WTC11 (cell line): ENCODE results near the gene IL16. TPM values are rescaled to one million over a fixed set of nuclear protein-coding genes. Genes with fewer than 3 reads are reported as not detected.

Experiments
- ATAC-seq: fragments of 200-7000 bp; cut with Tn5 transposase; 2 replicates; pipeline ENCODE4 v1.10.0; 2021; ENCODE audit warnings: mild to moderate bottlenecking, moderate library complexity
- CTCF ChIA-PET: fragments of 300-600 bp; sonication (Branson Sonifier 250); formaldehyde crosslinking; loops from one replicate; lab custom pipeline; 2021; ENCODE audit warnings: antibody characterized with exemption; lab: Charles Lee
- POLR2A ChIA-PET: fragments of 350-600 bp; sonication (Branson Sonifier 250); formaldehyde crosslinking; loops from one replicate; lab custom pipeline; 2021; ENCODE audit warnings: antibody characterized with exemption; lab: Charles Lee
- DNase-seq: peaks from one replicate; pipeline ENCODE4 v3.0.0; 2021; ENCODE audit warnings: low spot score
- H3K27ac Mint-ChIP-seq: 2 replicates; pipeline ENCODE4 v1.8.0; 2021; ENCODE audit warnings: mixed read lengths
- H3K27me3 Mint-ChIP-seq: 2 replicates; pipeline ENCODE4 v1.8.0; 2021; ENCODE audit warnings: low read depth, mild to moderate bottlenecking, moderate library complexity, mixed read lengths
- H3K36me3 Mint-ChIP-seq: 2 replicates; pipeline ENCODE4 v1.8.0; 2021; ENCODE audit warnings: mixed read lengths
- H3K4me1 Mint-ChIP-seq: 2 replicates; pipeline ENCODE4 v1.8.0; 2022; ENCODE audit warnings: mixed read lengths
- H3K4me3 Mint-ChIP-seq: 2 replicates; pipeline ENCODE4 v1.8.0; 2021; ENCODE audit warnings: mild to moderate bottlenecking, moderate library complexity, mixed read lengths
- H3K9me3 Mint-ChIP-seq: 2 replicates; pipeline ENCODE4 v1.8.0; 2021; ENCODE audit warnings: mixed read lengths
- CREM ChIP-seq: sonication (generic); formaldehyde crosslinking; IDR thresholded peaks from 2 replicates; pipeline ENCODE4 v1.8.1; 2022; ENCODE audit warnings: mild to moderate bottlenecking, missing genetic modification reagents, moderate library complexity
- EMX1 ChIP-seq: fragments of 250-450 bp; sonication (Bioruptor Pico); IDR thresholded peaks from 2 replicates; pipeline ENCODE4 v1.8.0; 2021; ENCODE audit warnings: mild to moderate bottlenecking
- GTF2I ChIP-seq: fragments of 250-450 bp; sonication (Bioruptor Pico); conservative IDR thresholded peaks from 2 replicates; pipeline ENCODE4 v1.4.0; 2021; ENCODE audit warnings: mild to moderate bottlenecking
- HMGA2 ChIP-seq: fragments of 250-450 bp; sonication (Bioruptor Pico); IDR thresholded peaks from 2 replicates; pipeline ENCODE4 v1.4.0; 2021; ENCODE audit warnings: mild to moderate bottlenecking, moderate library complexity
- MXD4 ChIP-seq: fragments of 250-450 bp; sonication (Bioruptor Pico); IDR thresholded peaks from 2 replicates; pipeline ENCODE4 v1.8.0; 2021; ENCODE audit warnings: mild to moderate bottlenecking, moderate library complexity, borderline replicate concordance
- NFATC4 ChIP-seq: fragments of 250-450 bp; sonication (Bioruptor Pico); IDR thresholded peaks from 2 replicates; pipeline ENCODE4 v1.9.0; 2021; ENCODE audit warnings: mild to moderate bottlenecking
- NR2C2 ChIP-seq: sonication (generic); formaldehyde crosslinking; IDR thresholded peaks from 2 replicates; pipeline ENCODE4 v1.8.0; 2022; ENCODE audit warnings: mild to moderate bottlenecking, missing genetic modification reagents
- PRRX2 ChIP-seq: fragments of 250-450 bp; sonication (Bioruptor Pico); IDR thresholded peaks from 2 replicates; pipeline ENCODE4 v1.8.0; 2021; ENCODE audit warnings: mild to moderate bottlenecking
- RORB ChIP-seq: fragments of 250-450 bp; sonication (Bioruptor Pico); IDR thresholded peaks from 2 replicates; pipeline ENCODE4 v1.9.0; 2021; ENCODE audit warnings: mild to moderate bottlenecking
- SMAD3 ChIP-seq: sonication (generic); formaldehyde crosslinking; IDR thresholded peaks from 2 replicates; pipeline ENCODE4 v1.8.0; 2022; ENCODE audit warnings: missing genetic modification reagents, mild to moderate bottlenecking, borderline replicate concordance
- SMAD4 ChIP-seq: sonication (generic); formaldehyde crosslinking; IDR thresholded peaks from 2 replicates; pipeline ENCODE4 v1.8.0; 2022; ENCODE audit warnings: mild to moderate bottlenecking, missing genetic modification reagents
- ZNF121 ChIP-seq: sonication (generic); formaldehyde crosslinking; IDR thresholded peaks from 2 replicates; pipeline ENCODE4 v1.8.0; 2023; ENCODE audit warnings: missing genetic modification reagents
- ZNF138 ChIP-seq: sonication (generic); formaldehyde crosslinking; conservative IDR thresholded peaks from 2 replicates; pipeline ENCODE4 v1.8.1; 2022; ENCODE audit warnings: mild to moderate bottlenecking, moderate library complexity, missing genetic modification reagents
- ZNF219 ChIP-seq: sonication (generic); formaldehyde crosslinking; IDR thresholded peaks from 2 replicates; pipeline ENCODE4 v1.8.0; 2023; ENCODE audit warnings: missing genetic modification reagents, mild to moderate bottlenecking, borderline replicate concordance
- ZNF263 ChIP-seq: sonication (generic); formaldehyde crosslinking; IDR thresholded peaks from 2 replicates; pipeline ENCODE4 v1.8.1; 2022; ENCODE audit warnings: low read depth, mild to moderate bottlenecking, moderate library complexity, missing genetic modification reagents
- total RNA-seq: library from RNA; stranded (reverse); gene quantifications from 3 replicates; pipeline ENCODE4 v1.2.3, GENCODE V29; 2021
- TF ChIP-seq, protein P1 (sequence below): fragments of 250-450 bp; sonication (Bioruptor Pico); conservative IDR thresholded peaks from 2 replicates; pipeline ENCODE4 v1.9.0; 2021; ENCODE audit warnings: mild to moderate bottlenecking
- TF ChIP-seq, protein P2 (sequence below): sonication (generic); formaldehyde crosslinking; IDR thresholded peaks from 2 replicates; pipeline ENCODE4 v1.8.0; 2022; ENCODE audit warnings: mild to moderate bottlenecking, missing genetic modification reagents
- TF ChIP-seq, protein P3 (sequence below): sonication (generic); formaldehyde crosslinking; IDR thresholded peaks from 2 replicates; pipeline ENCODE4 v1.8.1; 2023; ENCODE audit warnings: mild to moderate bottlenecking, missing genetic modification reagents, moderate library complexity
- TF ChIP-seq, protein P4 (sequence below): sonication (generic); formaldehyde crosslinking; IDR thresholded peaks from 2 replicates; pipeline ENCODE4 v1.8.1; 2022; ENCODE audit warnings: low read depth, mild to moderate bottlenecking, moderate library complexity, missing genetic modification reagents, borderline replicate concordance
- TF ChIP-seq, protein P5 (sequence below): sonication (generic); formaldehyde crosslinking; IDR thresholded peaks from 2 replicates; pipeline ENCODE4 v1.8.0; 2022; ENCODE audit warnings: missing genetic modification reagents
- TF ChIP-seq, protein P6 (sequence below): sonication (generic); formaldehyde crosslinking; IDR thresholded peaks from 2 replicates; pipeline ENCODE4 v1.8.0; 2022; ENCODE audit warnings: mild to moderate bottlenecking, missing genetic modification reagents
- TF ChIP-seq, protein P7 (sequence below): sonication (generic); formaldehyde crosslinking; IDR thresholded peaks from 2 replicates; pipeline ENCODE4 v1.8.0; 2022; ENCODE audit warnings: mild to moderate bottlenecking, missing genetic modification reagents
- TF ChIP-seq, protein P8 (sequence below): fragments of 250-450 bp; sonication (Bioruptor Pico); IDR thresholded peaks from 2 replicates; pipeline ENCODE4 v2.1.2; 2022; ENCODE audit warnings: mild to moderate bottlenecking, moderate library complexity

IL16 gene
- total RNA-seq, 1 experiment from 2014 or later, result 0.61 TPM

DNA sequence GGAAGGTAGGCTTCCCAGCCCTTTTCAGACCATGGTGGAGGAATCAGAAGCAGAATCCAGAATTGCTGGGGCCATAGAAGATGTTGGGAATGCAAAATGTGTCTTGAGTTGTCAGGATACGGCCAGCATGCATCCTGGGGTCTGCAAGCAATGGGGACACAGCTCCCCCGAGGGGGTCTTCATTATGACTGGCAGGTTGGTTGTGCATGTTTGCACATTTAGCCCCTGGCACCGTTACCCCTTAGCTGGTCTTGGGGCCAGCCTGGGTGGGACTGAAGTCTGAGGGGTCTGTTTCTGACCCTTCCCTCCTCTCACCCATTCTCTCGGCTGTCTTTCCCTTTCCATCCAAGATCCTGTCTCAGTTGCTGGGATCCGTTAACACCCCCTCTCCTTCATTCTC lies 76.5 kb downstream of the IL16 start (continued):
- TF ChIP-seq, protein P1, sequence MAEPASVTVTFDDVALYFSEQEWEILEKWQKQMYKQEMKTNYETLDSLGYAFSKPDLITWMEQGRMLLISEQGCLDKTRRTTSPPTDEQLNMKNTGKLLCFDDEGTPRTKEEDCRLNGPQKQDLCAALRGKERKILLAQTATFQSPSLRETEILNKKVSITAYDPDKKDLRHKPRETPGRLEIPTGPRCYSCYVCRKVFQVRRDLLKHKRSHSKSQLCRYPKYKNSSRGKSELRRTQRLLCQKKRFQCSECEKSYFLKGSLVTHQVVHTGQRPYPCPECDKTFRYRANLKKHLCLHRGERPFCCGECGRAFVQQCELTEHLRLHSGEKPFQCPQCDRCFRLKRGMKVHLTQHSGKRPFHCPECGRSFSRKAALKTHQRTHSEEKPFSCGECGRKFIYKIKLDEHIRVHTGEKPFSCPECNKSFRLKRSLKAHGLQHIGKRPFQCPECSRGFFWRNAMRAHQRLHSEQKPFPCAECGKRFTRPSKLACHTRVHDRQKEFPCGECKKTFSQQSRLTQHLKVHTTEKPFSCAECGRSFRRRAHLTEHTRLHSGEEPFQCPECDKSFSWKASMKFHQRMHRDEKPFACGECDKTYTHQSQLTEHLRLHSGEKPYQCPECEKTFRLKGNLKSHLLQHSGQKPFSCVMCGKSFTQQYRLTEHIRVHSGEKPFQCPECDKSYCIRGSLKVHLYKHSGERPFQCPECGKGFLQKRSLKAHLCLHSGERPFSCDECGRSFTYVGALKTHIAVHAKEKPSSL (CRISPR knock-in tag), result no peak
- TF ChIP-seq, protein P2, sequence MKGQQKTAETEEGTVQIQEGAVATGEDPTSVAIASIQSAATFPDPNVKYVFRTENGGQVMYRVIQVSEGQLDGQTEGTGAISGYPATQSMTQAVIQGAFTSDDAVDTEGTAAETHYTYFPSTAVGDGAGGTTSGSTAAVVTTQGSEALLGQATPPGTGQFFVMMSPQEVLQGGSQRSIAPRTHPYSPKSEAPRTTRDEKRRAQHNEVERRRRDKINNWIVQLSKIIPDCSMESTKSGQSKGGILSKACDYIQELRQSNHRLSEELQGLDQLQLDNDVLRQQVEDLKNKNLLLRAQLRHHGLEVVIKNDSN (CRISPR knock-in tag), result no peak
- TF ChIP-seq EMX1 (CRISPR knock-in tag), result no peak
- TF ChIP-seq, protein P3, sequence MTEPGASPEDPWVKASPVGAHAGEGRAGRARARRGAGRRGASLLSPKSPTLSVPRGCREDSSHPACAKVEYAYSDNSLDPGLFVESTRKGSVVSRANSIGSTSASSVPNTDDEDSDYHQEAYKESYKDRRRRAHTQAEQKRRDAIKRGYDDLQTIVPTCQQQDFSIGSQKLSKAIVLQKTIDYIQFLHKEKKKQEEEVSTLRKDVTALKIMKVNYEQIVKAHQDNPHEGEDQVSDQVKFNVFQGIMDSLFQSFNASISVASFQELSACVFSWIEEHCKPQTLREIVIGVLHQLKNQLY (CRISPR knock-in tag), result no peak
- TF ChIP-seq, protein P4, sequence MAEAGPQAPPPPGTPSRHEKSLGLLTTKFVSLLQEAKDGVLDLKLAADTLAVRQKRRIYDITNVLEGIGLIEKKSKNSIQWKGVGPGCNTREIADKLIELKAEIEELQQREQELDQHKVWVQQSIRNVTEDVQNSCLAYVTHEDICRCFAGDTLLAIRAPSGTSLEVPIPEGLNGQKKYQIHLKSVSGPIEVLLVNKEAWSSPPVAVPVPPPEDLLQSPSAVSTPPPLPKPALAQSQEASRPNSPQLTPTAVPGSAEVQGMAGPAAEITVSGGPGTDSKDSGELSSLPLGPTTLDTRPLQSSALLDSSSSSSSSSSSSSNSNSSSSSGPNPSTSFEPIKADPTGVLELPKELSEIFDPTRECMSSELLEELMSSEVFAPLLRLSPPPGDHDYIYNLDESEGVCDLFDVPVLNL (CRISPR knock-in tag), result no peak

DNA sequence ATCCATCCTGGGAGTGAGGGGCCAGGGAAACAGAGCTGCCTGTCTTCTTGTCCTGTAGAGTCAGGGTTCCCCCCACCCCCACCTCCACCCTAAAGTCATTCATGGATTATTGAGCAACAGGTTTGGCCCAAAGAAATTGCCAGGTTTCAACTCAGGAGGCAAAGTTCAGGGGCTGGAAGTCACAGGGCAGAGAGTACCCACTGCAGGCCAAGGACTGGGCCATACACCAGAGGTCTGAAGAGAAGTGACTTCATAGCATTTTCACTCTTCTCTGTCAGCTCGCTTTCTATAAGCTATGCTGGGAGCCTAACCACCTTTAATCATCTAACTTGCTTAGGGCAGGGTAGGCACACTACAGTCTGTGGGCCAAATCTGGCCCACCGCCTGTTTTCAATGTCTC lies 77.2 kb downstream of the IL16 start:
- Mint-ChIP-seq H3K36me3 (peaks cover 19% of the 10 kb centered on the region), H3K27me3 (peaks cover 5% of the 10 kb centered on the region), H3K4me3 (no peak overlapping the region), H3K4me1 (peaks cover 12% of the 10 kb centered on the region)
- DNase-seq (no peak), ATAC-seq (no peak)
- CTCF ChIA-PET, result interaction anchor here (1.0 to 3.1 kb wide), 9 partner anchors 8 to 166 kb away, joined by 3 to 65 read pairs (median 9); partner anchors contain the start of gene STARD5
- TF ChIP-seq, protein P5, sequence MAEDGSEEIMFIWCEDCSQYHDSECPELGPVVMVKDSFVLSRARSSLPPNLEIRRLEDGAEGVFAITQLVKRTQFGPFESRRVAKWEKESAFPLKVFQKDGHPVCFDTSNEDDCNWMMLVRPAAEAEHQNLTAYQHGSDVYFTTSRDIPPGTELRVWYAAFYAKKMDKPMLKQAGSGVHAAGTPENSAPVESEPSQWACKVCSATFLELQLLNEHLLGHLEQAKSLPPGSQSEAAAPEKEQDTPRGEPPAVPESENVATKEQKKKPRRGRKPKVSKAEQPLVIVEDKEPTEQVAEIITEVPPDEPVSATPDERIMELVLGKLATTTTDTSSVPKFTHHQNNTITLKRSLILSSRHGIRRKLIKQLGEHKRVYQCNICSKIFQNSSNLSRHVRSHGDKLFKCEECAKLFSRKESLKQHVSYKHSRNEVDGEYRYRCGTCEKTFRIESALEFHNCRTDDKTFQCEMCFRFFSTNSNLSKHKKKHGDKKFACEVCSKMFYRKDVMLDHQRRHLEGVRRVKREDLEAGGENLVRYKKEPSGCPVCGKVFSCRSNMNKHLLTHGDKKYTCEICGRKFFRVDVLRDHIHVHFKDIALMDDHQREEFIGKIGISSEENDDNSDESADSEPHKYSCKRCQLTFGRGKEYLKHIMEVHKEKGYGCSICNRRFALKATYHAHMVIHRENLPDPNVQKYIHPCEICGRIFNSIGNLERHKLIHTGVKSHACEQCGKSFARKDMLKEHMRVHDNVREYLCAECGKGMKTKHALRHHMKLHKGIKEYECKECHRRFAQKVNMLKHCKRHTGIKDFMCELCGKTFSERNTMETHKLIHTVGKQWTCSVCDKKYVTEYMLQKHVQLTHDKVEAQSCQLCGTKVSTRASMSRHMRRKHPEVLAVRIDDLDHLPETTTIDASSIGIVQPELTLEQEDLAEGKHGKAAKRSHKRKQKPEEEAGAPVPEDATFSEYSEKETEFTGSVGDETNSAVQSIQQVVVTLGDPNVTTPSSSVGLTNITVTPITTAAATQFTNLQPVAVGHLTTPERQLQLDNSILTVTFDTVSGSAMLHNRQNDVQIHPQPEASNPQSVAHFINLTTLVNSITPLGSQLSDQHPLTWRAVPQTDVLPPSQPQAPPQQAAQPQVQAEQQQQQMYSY (CRISPR knock-in tag), result no peak
- TF ChIP-seq SMAD3 (CRISPR knock-in tag) (no peak), ZNF263 (CRISPR knock-in tag) (no peak), RORB (CRISPR knock-in tag) (no peak), ZNF121 (no peak), CREM (no peak), GTF2I (CRISPR knock-in tag) (no peak), NR2C2 (no peak), PRRX2 (CRISPR knock-in tag) (no peak), SMAD4 (CRISPR knock-in tag) (no peak), ZNF138 (CRISPR knock-in tag) (no peak), NFATC4 (CRISPR knock-in tag) (no peak), HMGA2 (CRISPR knock-in tag) (no peak), ZNF219 (no peak), MXD4 (CRISPR knock-in tag) (no peak)
- TF ChIP-seq, protein P6, sequence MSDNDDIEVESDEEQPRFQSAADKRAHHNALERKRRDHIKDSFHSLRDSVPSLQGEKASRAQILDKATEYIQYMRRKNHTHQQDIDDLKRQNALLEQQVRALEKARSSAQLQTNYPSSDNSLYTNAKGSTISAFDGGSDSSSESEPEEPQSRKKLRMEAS (CRISPR knock-in tag), result no peak
- TF ChIP-seq, protein P7, sequence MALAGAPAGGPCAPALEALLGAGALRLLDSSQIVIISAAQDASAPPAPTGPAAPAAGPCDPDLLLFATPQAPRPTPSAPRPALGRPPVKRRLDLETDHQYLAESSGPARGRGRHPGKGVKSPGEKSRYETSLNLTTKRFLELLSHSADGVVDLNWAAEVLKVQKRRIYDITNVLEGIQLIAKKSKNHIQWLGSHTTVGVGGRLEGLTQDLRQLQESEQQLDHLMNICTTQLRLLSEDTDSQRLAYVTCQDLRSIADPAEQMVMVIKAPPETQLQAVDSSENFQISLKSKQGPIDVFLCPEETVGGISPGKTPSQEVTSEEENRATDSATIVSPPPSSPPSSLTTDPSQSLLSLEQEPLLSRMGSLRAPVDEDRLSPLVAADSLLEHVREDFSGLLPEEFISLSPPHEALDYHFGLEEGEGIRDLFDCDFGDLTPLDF (CRISPR knock-in tag), result no peak
- TF ChIP-seq, protein P8, sequence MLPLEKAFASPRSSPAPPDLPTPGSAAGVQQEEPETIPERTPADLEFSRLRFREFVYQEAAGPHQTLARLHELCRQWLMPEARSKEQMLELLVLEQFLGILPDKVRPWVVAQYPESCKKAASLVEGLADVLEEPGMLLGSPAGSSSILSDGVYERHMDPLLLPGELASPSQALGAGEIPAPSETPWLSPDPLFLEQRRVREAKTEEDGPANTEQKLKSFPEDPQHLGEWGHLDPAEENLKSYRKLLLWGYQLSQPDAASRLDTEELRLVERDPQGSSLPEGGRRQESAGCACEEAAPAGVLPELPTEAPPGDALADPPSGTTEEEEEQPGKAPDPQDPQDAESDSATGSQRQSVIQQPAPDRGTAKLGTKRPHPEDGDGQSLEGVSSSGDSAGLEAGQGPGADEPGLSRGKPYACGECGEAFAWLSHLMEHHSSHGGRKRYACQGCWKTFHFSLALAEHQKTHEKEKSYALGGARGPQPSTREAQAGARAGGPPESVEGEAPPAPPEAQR (CRISPR knock-in tag), result no peak
- TF ChIP-seq, all 79 proteins: peak for 0
- POLR2A ChIA-PET, result no interaction called here
- peaks cover 28% of the 10 kb centered on the region for H3K9me3 Mint-ChIP-seq
- no peak overlapping the region for H3K27ac Mint-ChIP-seq
